Mesothelial cell of epicardium (in vitro differentiated cells): ENCODE data around the gene CDH4. TPM values are rescaled to one million over a fixed set of nuclear protein-coding genes. Genes with fewer than 3 reads are reported as not detected.

Experiments used
- DNase-seq, 2 experiments: peaks; one replicate each; pipeline ENCODE4 v3.0.0; 2021; ENCODE audit warnings: low spot score in 2 of 2; ENCODE audit not compliant: unreplicated experiment in 2 of 2
- H3K27ac Mint-ChIP-seq: 2 replicates; pipeline ENCODE4 v1.8.0; 2021; ENCODE audit warnings: mixed read lengths
- H3K27me3 Mint-ChIP-seq: 2 replicates; pipeline ENCODE4 v1.8.0; 2021; ENCODE audit warnings: low read depth, mixed read lengths
- H3K36me3 Mint-ChIP-seq: 2 replicates; pipeline ENCODE4 v1.8.0; 2021; ENCODE audit warnings: mixed read lengths
- H3K4me1 Mint-ChIP-seq: 2 replicates; pipeline ENCODE4 v1.8.0; 2021; ENCODE audit warnings: mixed read lengths
- H3K4me3 Mint-ChIP-seq: 2 replicates; pipeline ENCODE4 v1.8.0; 2021; ENCODE audit warnings: mild to moderate bottlenecking, moderate library complexity, mixed read lengths
- H3K9me3 Mint-ChIP-seq: 2 replicates; pipeline ENCODE4 v1.8.0; 2021; ENCODE audit warnings: mixed read lengths
- total RNA-seq: library from RNA; stranded (reverse); gene quantifications from 3 replicates; pipeline ENCODE4 v1.2.1, GENCODE V29; 2021
- TF ChIP-seq, protein P1 (sequence below): fragments of 200-600 bp; sonication (generic); IDR thresholded peaks from one replicate; pipeline ENCODE4 v1.5.0; 2021; ENCODE audit warnings: antibody characterized with exemption; ENCODE audit not compliant: unreplicated experiment

CDH4 gene
- total RNA-seq, 1 donor from 2014 or later, result 1.1 TPM

DNA sequence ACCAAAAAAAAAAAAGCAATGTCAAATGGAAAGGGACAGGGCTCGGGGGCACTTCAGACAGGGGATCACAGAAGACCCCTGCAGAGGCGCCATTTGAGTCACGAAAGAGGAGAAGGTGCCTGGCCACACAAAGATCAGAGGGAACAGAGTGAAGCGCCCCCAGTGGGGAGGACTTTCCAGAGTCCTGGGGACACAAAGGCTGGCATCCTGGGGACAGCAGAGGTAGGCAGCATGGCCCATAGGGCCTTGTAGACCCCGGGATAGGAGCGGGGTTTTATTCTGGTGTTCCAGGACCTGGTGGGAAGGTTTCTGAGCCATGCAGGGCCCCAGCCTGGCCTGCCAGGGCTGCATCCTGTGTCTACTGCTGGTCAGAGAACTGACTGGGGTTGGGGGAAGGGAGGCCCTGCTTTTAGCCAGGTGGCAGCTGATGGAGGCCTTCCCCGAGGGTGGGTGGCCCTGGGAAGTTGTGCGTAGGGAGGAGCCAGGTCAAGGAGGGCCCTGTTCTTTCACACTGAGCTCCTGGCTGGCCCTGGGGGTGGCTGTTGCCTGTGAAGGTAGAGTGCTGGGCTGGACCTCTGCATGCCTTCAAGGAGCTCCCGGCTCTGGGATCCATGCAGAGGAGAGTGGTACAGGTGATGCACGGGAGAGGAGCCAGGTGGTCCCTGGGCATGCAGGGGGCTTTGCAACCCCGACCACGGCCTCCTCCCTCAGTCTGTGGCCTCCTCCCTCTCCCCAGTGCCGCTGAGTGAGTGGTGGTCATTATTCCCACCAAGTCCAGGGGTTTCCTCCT lies 117.9 kb downstream of the CDH4 start:
- Mint-ChIP-seq H3K9me3 (peaks cover 11% of the 10 kb centered on the region), H3K4me3 (no peak overlapping the region), H3K27me3 (peaks cover 7% of the 10 kb centered on the region), H3K36me3 (no peaks in the 10 kb centered on the region), H3K27ac (no peak overlapping the region), H3K4me1 (peaks cover 8% of the 10 kb centered on the region)
- TF ChIP-seq, protein P1, sequence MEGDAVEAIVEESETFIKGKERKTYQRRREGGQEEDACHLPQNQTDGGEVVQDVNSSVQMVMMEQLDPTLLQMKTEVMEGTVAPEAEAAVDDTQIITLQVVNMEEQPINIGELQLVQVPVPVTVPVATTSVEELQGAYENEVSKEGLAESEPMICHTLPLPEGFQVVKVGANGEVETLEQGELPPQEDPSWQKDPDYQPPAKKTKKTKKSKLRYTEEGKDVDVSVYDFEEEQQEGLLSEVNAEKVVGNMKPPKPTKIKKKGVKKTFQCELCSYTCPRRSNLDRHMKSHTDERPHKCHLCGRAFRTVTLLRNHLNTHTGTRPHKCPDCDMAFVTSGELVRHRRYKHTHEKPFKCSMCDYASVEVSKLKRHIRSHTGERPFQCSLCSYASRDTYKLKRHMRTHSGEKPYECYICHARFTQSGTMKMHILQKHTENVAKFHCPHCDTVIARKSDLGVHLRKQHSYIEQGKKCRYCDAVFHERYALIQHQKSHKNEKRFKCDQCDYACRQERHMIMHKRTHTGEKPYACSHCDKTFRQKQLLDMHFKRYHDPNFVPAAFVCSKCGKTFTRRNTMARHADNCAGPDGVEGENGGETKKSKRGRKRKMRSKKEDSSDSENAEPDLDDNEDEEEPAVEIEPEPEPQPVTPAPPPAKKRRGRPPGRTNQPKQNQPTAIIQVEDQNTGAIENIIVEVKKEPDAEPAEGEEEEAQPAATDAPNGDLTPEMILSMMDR, result no peak
- no peak for DNase-seq

DNA sequence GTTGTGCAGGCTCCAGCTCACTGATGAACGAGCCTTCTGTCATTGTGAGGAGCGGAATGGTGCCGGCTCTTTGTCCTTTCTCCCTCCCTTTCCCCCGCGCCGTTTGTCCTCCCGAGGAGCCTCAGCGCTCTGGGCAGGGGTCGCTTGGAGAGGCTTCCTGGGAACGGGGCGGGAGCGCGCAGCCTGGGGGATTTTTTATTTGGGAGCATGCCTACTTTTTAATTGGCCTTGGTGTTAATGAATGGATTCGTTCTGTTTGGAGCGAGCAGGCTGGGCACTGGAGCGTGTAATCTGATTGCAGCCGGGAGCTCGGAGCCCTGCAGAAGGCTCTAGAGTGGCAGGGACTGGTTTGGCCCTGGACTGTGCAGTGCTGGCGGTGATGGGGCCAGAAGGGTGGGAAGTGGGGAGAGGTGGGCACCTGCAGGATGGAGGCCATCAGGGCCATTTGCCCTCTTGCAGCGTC lies 118.8 kb downstream of the CDH4 start:
- no peak overlapping the region for H3K27ac Mint-ChIP-seq
- H3K4me1 Mint-ChIP-seq, result peaks cover 8% of the 10 kb centered on the region
- no peak overlapping the region for H3K4me3 Mint-ChIP-seq
- DNase-seq, result no peak
- TF ChIP-seq, protein P1, result no peak
- H3K36me3 Mint-ChIP-seq, result no peaks in the 10 kb centered on the region
- peaks cover 6% of the 10 kb centered on the region for H3K27me3 Mint-ChIP-seq
- H3K9me3 Mint-ChIP-seq, result peaks cover 4% of the 10 kb centered on the region

DNA sequence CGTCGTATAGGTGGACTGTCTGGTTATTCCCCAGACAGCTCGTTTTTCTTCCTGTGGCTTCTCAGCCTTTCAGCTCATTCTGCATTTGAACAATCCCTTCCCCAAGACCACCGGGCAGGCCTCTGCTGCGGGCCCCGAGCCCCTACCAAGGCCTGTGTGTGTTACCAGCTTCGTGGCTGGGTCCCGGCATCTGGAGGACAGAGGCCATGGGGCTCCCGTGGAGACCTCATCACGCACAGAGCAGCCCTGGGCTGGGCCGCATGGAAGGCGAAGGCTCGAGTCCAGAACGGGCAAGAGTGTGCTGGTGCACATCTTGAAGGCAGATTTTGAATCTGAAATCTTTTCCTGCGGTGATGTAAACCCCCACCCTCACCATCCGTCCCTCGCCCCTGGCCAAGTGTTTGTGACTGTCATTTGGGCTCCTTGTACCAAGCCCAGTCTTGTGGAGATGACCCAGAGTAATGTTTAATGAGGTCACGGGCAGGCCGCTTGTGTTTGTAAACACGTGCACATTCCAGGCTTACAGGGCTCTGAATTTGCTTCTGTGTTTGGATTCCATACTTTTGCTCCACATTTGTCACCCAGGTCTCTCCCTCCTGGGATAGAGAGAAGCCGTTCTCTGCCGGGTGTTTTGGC lies 119.6 kb downstream of the CDH4 start:
- Mint-ChIP-seq H3K27ac (no peak overlapping the region), H3K4me1 (peaks cover 8% of the 10 kb centered on the region), H3K36me3 (no peaks in the 10 kb centered on the region), H3K9me3 (no peaks in the 10 kb centered on the region), H3K4me3 (no peak overlapping the region), H3K27me3 (peaks cover 2% of the 10 kb centered on the region)
- no peak for DNase-seq
- TF ChIP-seq, protein P1, result no peak

DNA sequence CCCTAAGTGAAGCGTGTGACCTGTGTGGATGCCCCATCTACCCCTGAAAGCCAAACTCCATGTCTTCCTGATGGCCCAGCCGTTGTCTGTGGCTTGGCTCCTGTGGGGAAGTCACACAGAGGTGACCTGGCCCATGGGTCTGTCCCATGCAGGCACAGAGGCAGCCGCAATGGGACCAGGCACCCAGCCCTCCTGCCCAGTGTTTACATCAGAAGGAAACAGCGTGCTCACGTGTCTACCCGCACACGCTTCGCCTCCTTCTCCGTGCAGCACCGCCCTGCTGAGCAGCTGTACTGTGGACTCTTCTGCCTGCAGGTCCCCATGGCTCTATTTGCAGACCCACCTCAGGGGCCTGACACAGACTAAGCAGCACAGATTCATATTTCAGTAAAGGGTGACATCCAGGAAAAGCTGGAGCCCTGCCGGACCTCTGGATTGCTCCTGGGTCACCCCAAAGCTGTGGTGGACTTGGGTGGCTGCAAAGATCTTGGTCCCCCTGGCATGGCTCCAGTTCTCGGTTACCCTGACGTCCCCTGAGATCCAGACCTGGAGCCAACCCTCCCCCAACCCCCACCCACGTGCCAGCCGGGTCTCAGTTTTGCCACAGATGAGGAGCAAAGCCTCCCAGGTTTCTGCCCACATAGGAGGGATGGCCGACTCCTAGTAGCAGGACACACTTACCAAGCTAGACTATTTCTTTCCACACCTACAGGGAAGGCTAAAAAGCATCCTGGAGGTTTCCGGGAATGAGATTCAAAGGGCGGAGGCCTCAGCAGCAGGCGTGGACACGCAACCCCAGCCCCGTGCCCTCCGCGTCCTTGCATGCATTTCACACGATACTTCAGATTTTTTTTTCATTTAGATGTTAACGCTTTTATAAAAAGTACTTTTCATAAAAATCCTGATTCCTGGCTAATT lies 120.3 kb downstream of the CDH4 start:
- H3K36me3 Mint-ChIP-seq, result no peaks in the 10 kb centered on the region
- no peaks in the 10 kb centered on the region for H3K9me3 Mint-ChIP-seq
- H3K27ac Mint-ChIP-seq, result no peak overlapping the region
- H3K4me1 Mint-ChIP-seq, result peaks cover 8% of the 10 kb centered on the region
- H3K4me3 Mint-ChIP-seq, result no peak overlapping the region
- DNase-seq, result no peak
- TF ChIP-seq, protein P1, result no peak
- peaks cover 2% of the 10 kb centered on the region for H3K27me3 Mint-ChIP-seq

DNA sequence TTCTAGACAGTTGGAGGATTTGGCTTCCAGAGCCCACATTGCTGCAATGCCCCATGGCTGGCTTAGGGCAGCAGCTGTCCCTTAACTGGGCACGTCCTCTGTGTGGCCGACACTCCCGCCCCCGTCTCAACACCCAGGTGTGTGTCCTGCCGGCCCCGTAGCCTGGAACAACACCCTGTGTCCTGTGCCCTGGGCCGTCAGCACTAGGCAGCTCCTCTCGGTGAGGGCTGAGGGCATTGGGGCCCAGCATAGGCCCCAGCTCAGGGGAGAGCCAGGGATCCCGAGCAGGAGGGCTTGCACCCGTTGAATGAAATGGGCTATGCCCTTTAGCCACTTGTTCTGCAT lies 121.0 kb downstream of the CDH4 start:
- no peak for DNase-seq
- peaks cover 2% of the 10 kb centered on the region for H3K27me3 Mint-ChIP-seq
- H3K27ac Mint-ChIP-seq, result no peak overlapping the region
- TF ChIP-seq, protein P1, result no peak
- no peaks in the 10 kb centered on the region for H3K9me3 Mint-ChIP-seq
- no peaks in the 10 kb centered on the region for H3K36me3 Mint-ChIP-seq
- H3K4me3 Mint-ChIP-seq, result no peak overlapping the region
- H3K4me1 Mint-ChIP-seq, result peaks cover 8% of the 10 kb centered on the region
